LNCaP clone FGC (cell line): ENCODE results near the gene CD7.
"Not testable (repeated sequence)": the region's sequence is repeated elsewhere in the genome, so short reads cannot be mapped to it uniquely, and the experiment has no call there.

ENCODE experiments used
- DNase-seq: peaks from one replicate; pipeline ENCODE4 v3.0.0-alpha.2; 2011; ENCODE audit warnings: low read depth
- H3K4me3 ChIP-seq: 2 replicates; pipeline ENCODE4 v1.5.1; 2011; ENCODE audit warnings: mild to moderate bottlenecking, low read depth, low read length, control low read depth
- CTCF ChIP-seq: IDR thresholded peaks from 2 replicates; pipeline ENCODE4 v1.5.1; 2012; ENCODE audit warnings: mild to moderate bottlenecking; ENCODE audit not compliant: control insufficient read depth, insufficient read depth; ENCODE audit errors: extremely low read depth

Gene CD7

GRCh38 chr17:82317394-82318168 lies at the start of gene CD7:
TSS of gene CD7 (minus strand) at chr17:82317608. CDS start at chr17:82317495, 113 bp downstream.
- DNase-seq, result no peak
- H3K4me3 ChIP-seq, result no peak within 1 kb of the TSS
- no peak for TF ChIP-seq CTCF

GRCh38 chr17:82366749-82367148 lies 49.3 kb upstream of the CD7 start:
- H3K4me3 ChIP-seq, result no peak overlapping the region
- DNase-seq, result no peak
- TF ChIP-seq CTCF, result no peak

- TF ChIP-seq CTCF, result no peak
- DNase-seq, result no peak
- no peak overlapping the region for H3K4me3 ChIP-seq
These were observed 48.3 kb upstream of the CD7 start for GRCh38 chr17:82365606-82366295.

- no peak overlapping the region for H3K4me3 ChIP-seq
- no peak for TF ChIP-seq CTCF
- DNase-seq, result no peak
These were observed 44.7 kb upstream of the CD7 start for GRCh38 chr17:82361885-82362633.

- DNase-seq, H3K4me3 ChIP-seq: not testable (repeated sequence)
These were observed 42.2 kb upstream of the CD7 start for GRCh38 chr17:82359451-82360074.

- no peak for TF ChIP-seq CTCF
- DNase-seq, result no peak
- no peak within 1 kb of the TSS for H3K4me3 ChIP-seq
These were observed 41.3 kb upstream of the CD7 start, which contains the start of gene TEX19 for GRCh38 chr17:82358465-82359350. TSS of gene TEX19 (plus strand) at chr17:82359247. CDS start at chr17:82362151, 2,904 bp downstream.
